Activated CD4-positive, alpha-beta T cell treated with anti-CD3 and anti-CD28 coated beads, Interleukin-2, amount 50 U/mL, for 4 hours (primary cell): ENCODE measurements around the gene TBC1D22B.
"Not testable (repeated sequence)": the region's sequence is repeated elsewhere in the genome, so short reads cannot be mapped to it uniquely, and the experiment has no call there.

Experiments
- DNase-seq, 2 experiments: peaks; one replicate each; pipeline ENCODE4 v3.0.0-alpha.2; 2020

TBC1D22B gene

GRCh38 chr6:37305841-37306425, 48.4 kb downstream of the TBC1D22B start:
- DNase-seq = no peak

GRCh38 chr6:37306624-37307222, 49.2 kb downstream of the TBC1D22B start:
- no peak for DNase-seq

DNA sequence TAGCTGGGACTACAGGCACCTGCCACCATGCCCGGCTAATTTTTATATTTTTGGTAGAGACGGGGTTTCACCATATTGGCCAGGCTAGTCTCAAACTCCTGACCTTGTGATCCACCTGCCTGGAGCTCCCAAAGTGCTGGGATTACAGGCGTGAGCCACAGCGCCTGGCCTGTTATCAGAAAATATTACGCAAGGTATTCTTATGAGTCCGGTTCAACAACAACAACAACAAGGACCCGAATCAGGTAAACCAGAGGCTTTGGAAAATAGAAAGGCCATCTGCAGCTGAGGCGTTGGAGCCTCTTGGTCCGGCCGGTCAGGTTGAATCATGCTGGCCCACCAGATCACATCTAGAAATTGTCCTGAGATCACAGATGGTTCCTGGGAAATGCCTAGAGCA, 49.9 kb downstream of the TBC1D22B start:
- DNase-seq = not testable (repeated sequence)

DNA sequence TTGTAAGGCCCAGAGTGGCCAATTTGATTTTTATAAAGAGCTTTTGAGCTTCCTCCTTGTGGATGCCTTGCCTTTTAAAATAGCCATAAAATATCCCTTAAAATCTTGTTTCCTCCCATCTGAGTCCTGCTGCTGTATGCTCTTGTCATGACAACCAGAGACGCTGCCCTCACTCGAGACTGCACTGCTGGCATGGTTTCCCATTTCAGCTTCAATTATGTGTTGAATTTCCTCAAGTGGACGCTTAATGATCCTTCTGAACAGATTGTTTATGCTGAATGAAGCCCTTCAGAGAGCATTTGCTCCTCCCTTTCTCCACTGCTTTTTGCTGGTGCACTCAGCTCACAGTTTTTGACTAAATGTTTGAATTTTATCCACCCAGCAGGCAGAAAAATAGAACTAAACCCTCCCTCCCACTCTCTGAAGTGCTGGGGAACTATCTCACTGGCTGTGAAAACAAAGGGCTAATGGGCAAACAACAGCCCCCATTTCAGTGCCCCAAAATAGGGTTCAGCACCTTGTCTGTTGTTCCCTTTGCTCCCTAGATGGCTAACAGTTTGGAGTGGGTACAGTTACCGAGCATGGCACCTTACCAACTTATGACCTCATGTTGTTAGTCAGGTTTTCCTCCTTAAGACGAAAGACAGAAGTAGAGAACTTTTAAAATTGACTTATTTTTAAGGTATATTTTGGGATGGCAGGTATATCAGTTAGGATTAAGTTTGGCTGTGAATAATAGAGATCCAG, 50.7 kb downstream of the TBC1D22B start:
- no peak for DNase-seq

- no peak for DNase-seq
These were observed 51.5 kb downstream of the TBC1D22B start for GRCh38 chr6:37309046-37309445.

- no peak for DNase-seq
These were observed 52.1 kb downstream of the TBC1D22B start for GRCh38 chr6:37309692-37310091.

- DNase-seq = no peak
These were observed 53.4 kb downstream of the TBC1D22B start for GRCh38 chr6:37310966-37311365.

GRCh38 chr6:37311741-37312473, 54.3 kb downstream of the TBC1D22B start:
- no peak for DNase-seq

GRCh38 chr6:37313723-37314486, 56.3 kb downstream of the TBC1D22B start:
- no peak for DNase-seq

- peak; percentile 17 to 18 for DNase-seq
These were observed 57.0 kb downstream of the TBC1D22B start for GRCh38 chr6:37314487-37315156.

DNA sequence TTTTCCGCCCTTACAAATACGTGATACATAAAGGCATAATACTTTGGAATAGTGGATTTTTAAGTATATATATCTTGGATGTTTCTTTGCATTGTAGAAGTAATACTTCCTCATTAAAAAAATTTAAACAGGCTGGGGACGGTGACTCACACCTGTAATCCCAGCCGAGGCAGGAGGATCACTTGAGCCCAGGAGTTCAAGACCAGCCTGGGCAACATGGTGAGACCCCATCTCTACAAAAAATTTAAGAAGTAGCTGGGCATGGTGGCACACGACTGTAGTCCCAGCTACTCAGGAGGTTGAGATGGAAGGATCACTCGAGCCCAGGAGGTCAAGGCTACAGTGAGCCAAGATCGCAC, 57.6 kb downstream of the TBC1D22B start:
- no peak for DNase-seq

DNA sequence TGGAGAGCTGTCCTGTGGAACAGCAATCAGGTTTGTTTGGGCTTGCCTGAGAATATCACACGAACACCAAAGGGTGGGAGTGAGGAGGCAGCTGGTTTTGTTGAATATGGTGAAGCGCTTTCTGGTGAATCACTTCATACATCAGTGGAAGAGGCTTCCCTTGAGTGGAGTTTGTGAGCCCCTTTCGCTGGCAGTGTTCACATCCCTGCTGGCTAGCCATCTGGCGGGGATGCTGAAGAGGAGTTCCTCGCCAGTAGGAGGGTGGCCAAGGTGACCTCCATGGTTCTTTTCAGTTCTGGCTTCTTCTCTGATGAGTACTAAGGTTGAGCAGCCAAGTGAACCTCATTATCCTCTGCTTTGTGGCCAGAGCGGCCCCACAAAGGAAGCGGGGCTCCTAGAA, 58.5 kb downstream of the TBC1D22B start:
- DNase-seq = no peak

GRCh38 chr6:37317312-37318038, 59.9 kb downstream of the TBC1D22B start:
- no peak for DNase-seq

DNA sequence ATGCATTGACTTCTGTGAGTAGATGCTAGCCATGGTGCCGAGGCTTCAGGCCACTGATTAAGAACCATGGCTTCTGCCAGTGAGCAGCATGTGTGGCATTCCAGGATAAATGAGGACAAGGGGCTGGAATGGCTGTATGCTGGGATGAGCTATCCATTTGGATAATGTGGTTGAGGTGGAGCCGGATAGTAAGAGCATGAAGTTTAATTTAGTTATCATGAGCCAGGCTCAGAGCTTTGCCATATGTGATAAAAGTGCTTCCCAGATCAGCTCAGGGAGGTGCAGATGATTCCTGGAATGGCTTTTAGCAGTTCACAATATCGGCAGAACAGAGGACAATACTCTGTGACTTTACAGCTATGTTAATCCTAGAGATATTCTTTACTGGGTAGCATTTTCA, 61.6 kb downstream of the TBC1D22B start:
- no peak for DNase-seq

DNA sequence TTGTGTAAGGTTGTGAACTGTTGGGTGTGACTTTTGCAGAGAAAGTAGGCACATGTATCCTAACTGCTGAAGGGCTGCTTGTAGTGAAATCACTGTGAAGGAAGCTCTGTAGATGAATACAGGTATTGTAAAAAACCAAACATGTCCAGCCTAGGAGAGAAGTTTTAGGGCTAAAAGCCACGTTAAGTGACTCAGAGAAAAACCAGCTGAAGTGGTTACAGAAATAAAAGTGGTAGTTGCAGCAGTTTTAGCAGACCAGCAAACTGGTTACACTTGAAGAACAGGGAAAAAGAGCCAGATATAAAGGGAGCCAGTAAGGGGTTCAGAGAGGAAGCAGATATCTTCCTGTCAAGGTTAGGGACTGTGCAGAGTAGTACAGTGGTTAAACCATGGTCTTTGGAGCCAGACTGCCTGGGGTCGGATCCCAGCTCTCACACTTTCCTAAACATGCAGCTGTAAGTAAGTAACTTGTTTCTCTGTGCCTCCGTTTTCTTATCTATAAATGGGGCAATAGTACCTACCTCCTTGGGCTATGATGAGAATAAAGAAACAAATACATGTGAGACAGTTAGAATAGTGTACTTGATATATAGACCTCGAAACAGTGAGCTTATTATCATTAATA, 62.4 kb downstream of the TBC1D22B start:
- no peak for DNase-seq

GRCh38 chr6:37320646-37321045, 63.1 kb downstream of the TBC1D22B start:
- DNase-seq = no peak

DNA sequence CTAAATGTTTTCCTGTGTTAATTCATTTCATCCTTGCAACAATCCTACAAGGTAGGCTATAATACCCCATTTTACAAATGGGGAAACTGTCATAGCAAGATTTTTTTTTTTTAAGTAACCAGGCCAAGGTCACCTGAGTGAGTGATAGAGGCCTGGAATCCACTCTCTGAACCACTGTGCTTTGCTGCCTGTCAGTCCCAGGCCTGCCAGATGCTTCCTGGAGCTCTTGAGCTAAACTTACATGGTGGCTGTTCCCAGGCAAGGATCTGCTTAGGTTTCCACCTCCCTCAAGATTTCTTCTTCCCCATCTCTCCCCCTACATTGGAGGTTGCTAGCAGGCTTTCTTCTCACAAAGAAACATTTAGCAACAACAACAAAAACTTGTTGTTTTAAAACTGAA, 63.5 kb downstream of the TBC1D22B start:
- no peak for DNase-seq

GRCh38 chr6:37321516-37322415, 64.2 kb downstream of the TBC1D22B start:
- DNase-seq = no peak

GRCh38 chr6:37323580-37323979, 66.0 kb downstream of the TBC1D22B start:
- no peak for DNase-seq
